DND-41 (cell line): Measurements from ENCODE around the gene HPS3.

Experiments
- ATAC-seq: fragments of 200-7000 bp; cut with Tn5 transposase; 3 replicates; pipeline ENCODE4 v1.9.1; 2021; ENCODE audit warnings: low read depth; ENCODE audit not compliant: insufficient read depth
- DNase-seq: peaks from one replicate; pipeline ENCODE4 v3.0.0-alpha.2; 2020
- H2AFZ ChIP-seq: 2 replicates; pipeline ENCODE4 v1.6.0; 2012; ENCODE audit warnings: low read depth, low read length
- H3K27ac ChIP-seq: 2 replicates; pipeline ENCODE4 v1.5.1; 2012; ENCODE audit warnings: low read length, inconsistent platforms
- H3K27me3 ChIP-seq: fragments of 200-600 bp; sonication (generic); 2 replicates; pipeline ENCODE4 v1.6.0; 2012; ENCODE audit warnings: low read length, mild to moderate bottlenecking, inconsistent platforms; ENCODE audit not compliant: insufficient read depth, poor library complexity
- H3K36me3 ChIP-seq: 2 replicates; pipeline ENCODE4 v1.5.1; 2012; ENCODE audit warnings: low read length, inconsistent platforms; ENCODE audit not compliant: insufficient read depth
- H3K4me1 ChIP-seq: 2 replicates; pipeline ENCODE4 v1.5.1; 2012; ENCODE audit warnings: mild to moderate bottlenecking, low read length; ENCODE audit not compliant: insufficient read depth
- H3K4me2 ChIP-seq: 2 replicates; pipeline ENCODE4 v1.6.0; 2012; ENCODE audit warnings: mild to moderate bottlenecking, moderate library complexity, low read length, inconsistent platforms; ENCODE audit not compliant: insufficient read depth
- H3K4me3 ChIP-seq, 2 experiments: fragments of 200-600 bp in 1 of 2; shearing (Covaris generic) in 1 of 2; 2 replicates each; pipeline ENCODE4 v1.5.1; 2012 to 2016; ENCODE audit warnings: inconsistent platforms in 2 of 2, low read length in 2 of 2, mild to moderate bottlenecking in 2 of 2, low read depth in 1 of 2, moderate library complexity in 1 of 2
- H3K79me2 ChIP-seq: 2 replicates; pipeline ENCODE4 v1.6.0; 2012; ENCODE audit warnings: low read length, inconsistent platforms; ENCODE audit not compliant: insufficient read depth
- H3K9ac ChIP-seq: 2 replicates; pipeline ENCODE4 v1.6.0; 2012; ENCODE audit warnings: low read depth, mild to moderate bottlenecking, inconsistent platforms, low read length, moderate library complexity
- H3K9me3 ChIP-seq: 2 replicates; pipeline ENCODE4 v1.5.1; 2012; ENCODE audit warnings: low read length, moderate library complexity, mild to moderate bottlenecking, inconsistent platforms; ENCODE audit not compliant: insufficient read depth, severe bottlenecking
- H4K20me1 ChIP-seq: 2 replicates; pipeline ENCODE4 v1.6.0; 2012; ENCODE audit warnings: low read length; ENCODE audit not compliant: insufficient read depth
- CTCF ChIP-seq: IDR thresholded peaks from 2 replicates; pipeline ENCODE4 v1.5.1; 2012; ENCODE audit warnings: borderline replicate concordance, low read length, moderate library complexity, mild to moderate bottlenecking; ENCODE audit not compliant: poor library complexity, severe bottlenecking; ENCODE audit errors: extremely low read depth
- EZH2 ChIP-seq: IDR thresholded peaks from 3 replicates; pipeline ENCODE4 v1.6.1; 2012; ENCODE audit warnings: borderline replicate concordance, low read depth, mild to moderate bottlenecking, moderate library complexity, low read length, inconsistent platforms; ENCODE audit not compliant: severe bottlenecking

The HPS3 gene

GRCh38 chr3:149089395-149089794 is 40.0 kb upstream of the HPS3 start:
- Histone ChIP-seq H3K9ac (no peak overlapping the region), H3K4me3 (no peak overlapping the region), H3K36me3 (peaks cover 9% of the 10 kb centered on the region), H3K4me2 (no peak overlapping the region), H3K27ac (no peak overlapping the region), H2AFZ (no peak overlapping the region), H3K9me3 (no peaks in the 10 kb centered on the region), H3K27me3 (no peaks in the 10 kb centered on the region), H3K4me1 (peaks cover 18% of the 10 kb centered on the region), H3K79me2 (peaks cover 20% of the 10 kb centered on the region), H4K20me1 (peaks cover 16% of the 10 kb centered on the region; the same call in 1 of the 2 replicates)
- DNase-seq = no peak
- no peak for TF ChIP-seq CTCF
- no peak for TF ChIP-seq EZH2
- no peak for ATAC-seq

- no peaks in the 10 kb centered on the region; the same call in 1 of the 2 replicates for H3K36me3 ChIP-seq
- H3K79me2 ChIP-seq = peaks cover 9% of the 10 kb centered on the region
- no peak overlapping the region for H3K9ac ChIP-seq
- no peaks in the 10 kb centered on the region for H3K9me3 ChIP-seq
- no peak overlapping the region for H2AFZ ChIP-seq
- no peak overlapping the region for H3K27ac ChIP-seq
- H3K4me3 ChIP-seq = no peak overlapping the region
- TF ChIP-seq CTCF (no peak), EZH2 (no peak)
- ATAC-seq (no peak), DNase-seq (no peak)
- H3K27me3 ChIP-seq = no peaks in the 10 kb centered on the region
- H3K4me2 ChIP-seq = no peak overlapping the region
- peaks cover 6% of the 10 kb centered on the region; the same call in 1 of the 2 replicates for H4K20me1 ChIP-seq
- peaks cover 8% of the 10 kb centered on the region for H3K4me1 ChIP-seq
These were observed 39.0 kb upstream of the HPS3 start for GRCh38 chr3:149090461-149090860.

GRCh38 chr3:149090907-149091306 is 38.5 kb upstream of the HPS3 start:
- Histone ChIP-seq H3K4me2 (no peak overlapping the region), H3K4me3 (no peak overlapping the region)
- ATAC-seq = no peak

More at GRCh38 chr3:149090907-149091306, 38.5 kb upstream of the HPS3 start:
- H3K27me3 ChIP-seq = no peaks in the 10 kb centered on the region
- peaks cover 4% of the 10 kb centered on the region for H3K79me2 ChIP-seq
- TF ChIP-seq CTCF (no peak), EZH2 (no peak)
- 0 out of 2 replicates have a peak, but pooled peaks cover 1% of the 10 kb centered on the region for H4K20me1 ChIP-seq
- no peak overlapping the region for H2AFZ ChIP-seq
- no peak overlapping the region for H3K9ac ChIP-seq
- H3K4me1 ChIP-seq = peaks cover 8% of the 10 kb centered on the region
- H3K9me3 ChIP-seq = no peaks in the 10 kb centered on the region
- H3K27ac ChIP-seq = no peak overlapping the region
- H3K36me3 ChIP-seq = no peaks in the 10 kb centered on the region; the same call in 1 of the 2 replicates
- DNase-seq = no peak
